Measurements from ENCODE around the gene SLC7A11.

DNA sequence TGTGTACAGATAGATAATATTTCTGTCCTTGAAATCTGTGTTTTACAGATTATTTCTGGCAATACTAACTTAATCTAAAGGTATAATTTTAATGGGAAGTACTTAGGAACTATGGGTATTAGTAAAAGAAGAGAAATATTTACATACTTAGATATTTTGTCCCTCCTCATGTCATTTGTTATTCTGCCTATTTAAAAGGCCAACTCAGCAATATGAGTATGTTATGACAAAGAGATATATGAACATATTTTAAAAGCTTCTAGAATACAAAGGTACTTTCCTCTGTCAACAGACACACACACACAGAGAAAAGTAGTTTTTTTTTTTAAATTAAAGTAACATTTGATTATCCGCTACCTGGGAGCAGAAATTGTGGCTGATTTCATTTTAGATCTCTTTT is 7.9 kb downstream of the SLC7A11 start:
- TF ChIP-seq, protein P1, sequence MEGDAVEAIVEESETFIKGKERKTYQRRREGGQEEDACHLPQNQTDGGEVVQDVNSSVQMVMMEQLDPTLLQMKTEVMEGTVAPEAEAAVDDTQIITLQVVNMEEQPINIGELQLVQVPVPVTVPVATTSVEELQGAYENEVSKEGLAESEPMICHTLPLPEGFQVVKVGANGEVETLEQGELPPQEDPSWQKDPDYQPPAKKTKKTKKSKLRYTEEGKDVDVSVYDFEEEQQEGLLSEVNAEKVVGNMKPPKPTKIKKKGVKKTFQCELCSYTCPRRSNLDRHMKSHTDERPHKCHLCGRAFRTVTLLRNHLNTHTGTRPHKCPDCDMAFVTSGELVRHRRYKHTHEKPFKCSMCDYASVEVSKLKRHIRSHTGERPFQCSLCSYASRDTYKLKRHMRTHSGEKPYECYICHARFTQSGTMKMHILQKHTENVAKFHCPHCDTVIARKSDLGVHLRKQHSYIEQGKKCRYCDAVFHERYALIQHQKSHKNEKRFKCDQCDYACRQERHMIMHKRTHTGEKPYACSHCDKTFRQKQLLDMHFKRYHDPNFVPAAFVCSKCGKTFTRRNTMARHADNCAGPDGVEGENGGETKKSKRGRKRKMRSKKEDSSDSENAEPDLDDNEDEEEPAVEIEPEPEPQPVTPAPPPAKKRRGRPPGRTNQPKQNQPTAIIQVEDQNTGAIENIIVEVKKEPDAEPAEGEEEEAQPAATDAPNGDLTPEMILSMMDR (IDR thresholded peaks at IDR 0.05): no peak
- TF ChIP-seq POLR2A (IDR thresholded peaks at IDR 0.05): no peak

All from adrenal gland (tissue), 5 donors.